WTC11 (cell line): Measurements from ENCODE around the gene CERT1. TPM values are rescaled to one million over a fixed set of nuclear protein-coding genes. Genes with fewer than 3 reads are reported as not detected.

Experiments used
- ATAC-seq: fragments of 200-7000 bp; cut with Tn5 transposase; 2 replicates; pipeline ENCODE4 v1.10.0; 2021; ENCODE audit warnings: mild to moderate bottlenecking, moderate library complexity
- CTCF ChIA-PET: fragments of 300-600 bp; sonication (Branson Sonifier 250); formaldehyde crosslinking; loops from one replicate; lab custom pipeline; 2021; ENCODE audit warnings: antibody characterized with exemption; lab: Charles Lee
- POLR2A ChIA-PET: fragments of 350-600 bp; sonication (Branson Sonifier 250); formaldehyde crosslinking; loops from one replicate; lab custom pipeline; 2021; ENCODE audit warnings: antibody characterized with exemption; lab: Charles Lee
- DNase-seq: peaks from one replicate; pipeline ENCODE4 v3.0.0; 2021; ENCODE audit warnings: low spot score
- H3K27ac Mint-ChIP-seq: 2 replicates; pipeline ENCODE4 v1.8.0; 2021; ENCODE audit warnings: mixed read lengths
- H3K27me3 Mint-ChIP-seq: 2 replicates; pipeline ENCODE4 v1.8.0; 2021; ENCODE audit warnings: low read depth, mild to moderate bottlenecking, moderate library complexity, mixed read lengths
- H3K36me3 Mint-ChIP-seq: 2 replicates; pipeline ENCODE4 v1.8.0; 2021; ENCODE audit warnings: mixed read lengths
- H3K4me1 Mint-ChIP-seq: 2 replicates; pipeline ENCODE4 v1.8.0; 2022; ENCODE audit warnings: mixed read lengths
- H3K4me3 Mint-ChIP-seq: 2 replicates; pipeline ENCODE4 v1.8.0; 2021; ENCODE audit warnings: mild to moderate bottlenecking, moderate library complexity, mixed read lengths
- H3K9me3 Mint-ChIP-seq: 2 replicates; pipeline ENCODE4 v1.8.0; 2021; ENCODE audit warnings: mixed read lengths
- ATF1 ChIP-seq: sonication (generic); formaldehyde crosslinking; IDR thresholded peaks from 2 replicates; pipeline ENCODE4 v1.8.1; 2023; ENCODE audit warnings: mild to moderate bottlenecking, moderate library complexity, missing genetic modification reagents
- ATF2 ChIP-seq: sonication (generic); formaldehyde crosslinking; IDR thresholded peaks from 2 replicates; pipeline ENCODE4 v1.8.1; 2022; ENCODE audit warnings: low read depth, missing genetic modification reagents, borderline replicate concordance
- ATF6 ChIP-seq: sonication (generic); formaldehyde crosslinking; IDR thresholded peaks from 2 replicates; pipeline ENCODE4 v1.8.1; 2023; ENCODE audit warnings: mild to moderate bottlenecking, missing genetic modification reagents
- CREM ChIP-seq: sonication (generic); formaldehyde crosslinking; IDR thresholded peaks from 2 replicates; pipeline ENCODE4 v1.8.1; 2022; ENCODE audit warnings: mild to moderate bottlenecking, missing genetic modification reagents, moderate library complexity
- ELF4 ChIP-seq: sonication (generic); formaldehyde crosslinking; IDR thresholded peaks from 2 replicates; pipeline ENCODE4 v1.8.1; 2022; ENCODE audit warnings: low read depth, mild to moderate bottlenecking, moderate library complexity, missing genetic modification reagents
- FOXJ3 ChIP-seq: sonication (generic); formaldehyde crosslinking; IDR thresholded peaks from 2 replicates; pipeline ENCODE4 v1.9.0; 2021; ENCODE audit warnings: missing genetic modification reagents, mild to moderate bottlenecking, borderline replicate concordance
- HMGXB4 ChIP-seq: sonication (generic); formaldehyde crosslinking; IDR thresholded peaks from 2 replicates; pipeline ENCODE4 v1.8.1; 2023; ENCODE audit warnings: mild to moderate bottlenecking, moderate library complexity, missing genetic modification reagents
- IRF1 ChIP-seq: sonication (generic); formaldehyde crosslinking; IDR thresholded peaks from 2 replicates; pipeline ENCODE4 v1.8.0; 2023; ENCODE audit warnings: missing genetic modification reagents
- JAZF1 ChIP-seq: fragments of 250-450 bp; sonication (Bioruptor Pico); IDR thresholded peaks from 2 replicates; pipeline ENCODE4 v1.9.0; 2021; ENCODE audit warnings: moderate library complexity, mild to moderate bottlenecking, inconsistent platforms
- MYBL2 ChIP-seq: sonication (generic); formaldehyde crosslinking; IDR thresholded peaks from 2 replicates; pipeline ENCODE4 v1.8.1; 2023; ENCODE audit warnings: mild to moderate bottlenecking, moderate library complexity, missing genetic modification reagents
- NFATC4 ChIP-seq: fragments of 250-450 bp; sonication (Bioruptor Pico); IDR thresholded peaks from 2 replicates; pipeline ENCODE4 v1.9.0; 2021; ENCODE audit warnings: mild to moderate bottlenecking
- NR2C2 ChIP-seq: sonication (generic); formaldehyde crosslinking; IDR thresholded peaks from 2 replicates; pipeline ENCODE4 v1.8.0; 2022; ENCODE audit warnings: mild to moderate bottlenecking, missing genetic modification reagents
- PREB ChIP-seq: sonication (generic); formaldehyde crosslinking; IDR thresholded peaks from 2 replicates; pipeline ENCODE4 v1.8.1; 2022; ENCODE audit warnings: mild to moderate bottlenecking, missing genetic modification reagents, moderate library complexity, borderline replicate concordance
- RORB ChIP-seq: fragments of 250-450 bp; sonication (Bioruptor Pico); IDR thresholded peaks from 2 replicates; pipeline ENCODE4 v1.9.0; 2021; ENCODE audit warnings: mild to moderate bottlenecking
- SMAD3 ChIP-seq: sonication (generic); formaldehyde crosslinking; IDR thresholded peaks from 2 replicates; pipeline ENCODE4 v1.8.0; 2022; ENCODE audit warnings: missing genetic modification reagents, mild to moderate bottlenecking, borderline replicate concordance
- SOX15 ChIP-seq: fragments of 250-450 bp; sonication (Bioruptor Pico); IDR thresholded peaks from 2 replicates; pipeline ENCODE4 v1.9.0; 2021; ENCODE audit warnings: mild to moderate bottlenecking
- SP1 ChIP-seq: sonication (generic); formaldehyde crosslinking; conservative IDR thresholded peaks from 2 replicates; pipeline ENCODE4 v1.8.1; 2022; ENCODE audit warnings: missing genetic modification reagents
- TEAD1 ChIP-seq: sonication (generic); formaldehyde crosslinking; IDR thresholded peaks from 2 replicates; pipeline ENCODE4 v1.8.0; 2022; ENCODE audit warnings: mild to moderate bottlenecking, missing genetic modification reagents
- TEAD4 ChIP-seq: sonication (generic); formaldehyde crosslinking; IDR thresholded peaks from 2 replicates; pipeline ENCODE4 v1.8.0; 2022; ENCODE audit warnings: mild to moderate bottlenecking, missing genetic modification reagents
- USF1 ChIP-seq: sonication (generic); formaldehyde crosslinking; IDR thresholded peaks from 2 replicates; pipeline ENCODE4 v1.8.0; 2022; ENCODE audit warnings: mild to moderate bottlenecking, missing genetic modification reagents
- ZNF138 ChIP-seq: sonication (generic); formaldehyde crosslinking; conservative IDR thresholded peaks from 2 replicates; pipeline ENCODE4 v1.8.1; 2022; ENCODE audit warnings: mild to moderate bottlenecking, moderate library complexity, missing genetic modification reagents
- ZNF232 ChIP-seq: sonication (generic); formaldehyde crosslinking; IDR thresholded peaks from 2 replicates; pipeline ENCODE4 v1.8.0; 2022; ENCODE audit warnings: mild to moderate bottlenecking, missing genetic modification reagents
- ZNF263 ChIP-seq: sonication (generic); formaldehyde crosslinking; IDR thresholded peaks from 2 replicates; pipeline ENCODE4 v1.8.1; 2022; ENCODE audit warnings: low read depth, mild to moderate bottlenecking, moderate library complexity, missing genetic modification reagents
- ZSCAN18 ChIP-seq: fragments of 250-450 bp; sonication (Bioruptor Pico); IDR thresholded peaks from 2 replicates; pipeline ENCODE4 v2.1.2; 2022; ENCODE audit warnings: mild to moderate bottlenecking, moderate library complexity
- total RNA-seq: library from RNA; stranded (reverse); gene quantifications from 3 replicates; pipeline ENCODE4 v1.2.3, GENCODE V29; 2021

CERT1 gene
- total RNA-seq, 1 experiment from 2014 or later = 50.8 TPM

GRCh38 chr5:75435096-75435495, 76.3 kb downstream of the CERT1 start:
- Mint-ChIP-seq H3K4me1 (no peaks in the 10 kb centered on the region), H3K27me3 (no peaks in the 10 kb centered on the region), H3K36me3 (no peaks in the 10 kb centered on the region), H3K27ac (peak overlapping the region; percentile 6; the same call in 1 of the 2 replicates), H3K9me3 (no peaks in the 10 kb centered on the region), H3K4me3 (no peak overlapping the region)
- ChIA-PET CTCF (no interaction called here), POLR2A (no interaction called here)
- ATAC-seq (no peak), DNase-seq (no peak)
- TF ChIP-seq SMAD3 (CRISPR knock-in tag) = no peak
- no peak for TF ChIP-seq TEAD4 (CRISPR knock-in tag)
- TF ChIP-seq IRF1 (CRISPR knock-in tag) = no peak
- no peak for TF ChIP-seq NFATC4
- TF ChIP-seq RORB (CRISPR knock-in tag) = no peak
- no peak for TF ChIP-seq SP1 (CRISPR knock-in tag)
- TF ChIP-seq NR2C2 (CRISPR knock-in tag) = no peak
- TF ChIP-seq TEAD1 = no peak
- TF ChIP-seq HMGXB4 (CRISPR knock-in tag) = no peak
- no peak for TF ChIP-seq ZNF138
- TF ChIP-seq SOX15 = no peak
- no peak for TF ChIP-seq ZNF263 (CRISPR knock-in tag)
- no peak for TF ChIP-seq ZNF232
- no peak for TF ChIP-seq ATF2 (CRISPR knock-in tag)

GRCh38 chr5:75433814-75434506, 77.5 kb downstream of the CERT1 start:
- TF ChIP-seq MYBL2 (CRISPR knock-in tag) = no peak
- TF ChIP-seq ATF6 (CRISPR knock-in tag) = no peak
- no peak for TF ChIP-seq NFATC4
- no peak for TF ChIP-seq PREB (CRISPR knock-in tag)
- no peak for TF ChIP-seq CREM (CRISPR knock-in tag)
- no peak for TF ChIP-seq ATF1 (CRISPR knock-in tag)
- TF ChIP-seq JAZF1 = no peak
- no peak for TF ChIP-seq ZSCAN18 (CRISPR knock-in tag)
- no peak for TF ChIP-seq ELF4 (CRISPR knock-in tag)
- no peak for TF ChIP-seq FOXJ3 (CRISPR knock-in tag)
- TF ChIP-seq USF1 (CRISPR knock-in tag) = no peak
- H3K27me3 Mint-ChIP-seq = no peaks in the 10 kb centered on the region
- DNase-seq (no peak), ATAC-seq (no peak)
- no peak overlapping the region for H3K4me3 Mint-ChIP-seq
- H3K9me3 Mint-ChIP-seq = no peaks in the 10 kb centered on the region
- ChIA-PET CTCF (no interaction called here), POLR2A (no interaction called here)
- no peaks in the 10 kb centered on the region for H3K4me1 Mint-ChIP-seq
- no peaks in the 10 kb centered on the region for H3K36me3 Mint-ChIP-seq
- H3K27ac Mint-ChIP-seq = no peak overlapping the region
